Stomach (tissue), 4 donors: ENCODE data around the gene PHF23.

ENCODE experiments used
- POLR2AphosphoS5 ChIP-seq, 3 donors: sonication (generic); formaldehyde crosslinking; IDR thresholded peaks; one replicate each; pipeline ENCODE4 v1.6.1; 2016; ENCODE audit warnings: antibody characterized with exemption in 3 of 3
- TF ChIP-seq, protein P1 (sequence below), 7 experiments: fragments of 450-650 bp in 4 of 7; fragments of 200-600 bp in 3 of 7; sonication (generic) in 3 of 7; IDR thresholded peaks; one replicate each; pipeline ENCODE4 v1.5.1; 2016 to 2019; ENCODE audit warnings: antibody characterized with exemption in 7 of 7, control low read depth in 2 of 7, mild to moderate bottlenecking in 1 of 7

GRCh38 chr17:7192271-7192937, 46.9 kb downstream of the PHF23 start:
- TF ChIP-seq, protein P1, sequence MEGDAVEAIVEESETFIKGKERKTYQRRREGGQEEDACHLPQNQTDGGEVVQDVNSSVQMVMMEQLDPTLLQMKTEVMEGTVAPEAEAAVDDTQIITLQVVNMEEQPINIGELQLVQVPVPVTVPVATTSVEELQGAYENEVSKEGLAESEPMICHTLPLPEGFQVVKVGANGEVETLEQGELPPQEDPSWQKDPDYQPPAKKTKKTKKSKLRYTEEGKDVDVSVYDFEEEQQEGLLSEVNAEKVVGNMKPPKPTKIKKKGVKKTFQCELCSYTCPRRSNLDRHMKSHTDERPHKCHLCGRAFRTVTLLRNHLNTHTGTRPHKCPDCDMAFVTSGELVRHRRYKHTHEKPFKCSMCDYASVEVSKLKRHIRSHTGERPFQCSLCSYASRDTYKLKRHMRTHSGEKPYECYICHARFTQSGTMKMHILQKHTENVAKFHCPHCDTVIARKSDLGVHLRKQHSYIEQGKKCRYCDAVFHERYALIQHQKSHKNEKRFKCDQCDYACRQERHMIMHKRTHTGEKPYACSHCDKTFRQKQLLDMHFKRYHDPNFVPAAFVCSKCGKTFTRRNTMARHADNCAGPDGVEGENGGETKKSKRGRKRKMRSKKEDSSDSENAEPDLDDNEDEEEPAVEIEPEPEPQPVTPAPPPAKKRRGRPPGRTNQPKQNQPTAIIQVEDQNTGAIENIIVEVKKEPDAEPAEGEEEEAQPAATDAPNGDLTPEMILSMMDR (IDR thresholded peaks at IDR 0.05) = no peak
- no peak for TF ChIP-seq POLR2AphosphoS5 (IDR thresholded peaks at IDR 0.05)
